NCI-H1436 treated with DMSO at 0.1 percent for 48 hours (cell line): Measurements from ENCODE around the gene BCL6B.
A peak's percentile ranks its signal among the peaks of the same experiment; 100 is the strongest.

Experiments
- DNase-seq: peaks from one replicate; lab custom pipeline; 2025; lab: John Stamatoyannopoulos, UW

BCL6B gene

GRCh38 chr17:7010523-7010922 lies 12.3 kb upstream of the BCL6B start:
- no peak for DNase-seq

DNA sequence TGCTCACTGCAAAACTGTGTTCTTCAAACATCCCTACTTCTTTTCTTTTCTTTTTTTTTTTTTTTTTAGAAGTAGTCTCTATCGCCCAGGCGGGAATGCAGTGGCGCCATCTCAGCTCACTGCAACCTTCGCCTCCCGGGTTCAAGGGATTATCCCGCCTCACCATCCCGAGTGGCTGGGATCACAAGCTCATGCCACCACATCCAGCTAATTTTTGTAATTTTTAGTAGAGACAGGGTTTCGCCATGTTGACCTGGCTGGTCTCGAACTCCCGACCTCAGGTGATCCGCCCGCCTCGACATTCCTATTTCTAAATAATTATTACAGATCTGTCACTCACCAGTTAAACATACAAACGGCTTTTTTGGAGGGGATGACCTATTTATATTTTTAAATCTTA lies 11.4 kb upstream of the BCL6B start:
- DNase-seq: no peak

- no peak for DNase-seq
Measured at GRCh38 chr17:7011942-7012254, 11.0 kb upstream of the BCL6B start.

GRCh38 chr17:7014261-7014994 lies 8.4 kb upstream of the BCL6B start:
- DNase-seq: peak; percentile 63

GRCh38 chr17:7014995-7015958 lies 7.6 kb upstream of the BCL6B start:
- DNase-seq: no peak

DNA sequence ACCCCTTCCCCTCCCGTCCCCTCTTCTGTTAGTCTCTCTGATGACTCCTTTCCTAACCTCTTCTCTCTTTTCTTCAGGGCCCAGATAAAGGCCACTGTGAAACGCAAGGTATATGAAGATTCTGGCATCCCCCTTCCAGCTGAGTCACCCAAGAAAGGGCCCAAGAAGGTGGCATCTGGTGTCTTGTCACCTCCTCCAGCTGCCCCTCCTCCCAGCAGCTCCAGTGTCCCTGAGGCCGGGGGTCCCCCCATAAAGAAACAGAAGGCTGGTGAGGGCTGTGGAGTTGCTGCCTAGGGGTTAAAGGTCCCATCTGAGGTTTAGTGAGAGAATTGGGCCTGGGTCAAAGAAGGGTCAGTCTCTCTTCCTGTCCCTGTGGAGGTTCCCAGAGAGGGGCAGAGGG lies 6.4 kb upstream of the BCL6B start:
- DNase-seq: no peak

GRCh38 chr17:7016886-7017826 lies 5.7 kb upstream of the BCL6B start:
- DNase-seq: no peak

DNA sequence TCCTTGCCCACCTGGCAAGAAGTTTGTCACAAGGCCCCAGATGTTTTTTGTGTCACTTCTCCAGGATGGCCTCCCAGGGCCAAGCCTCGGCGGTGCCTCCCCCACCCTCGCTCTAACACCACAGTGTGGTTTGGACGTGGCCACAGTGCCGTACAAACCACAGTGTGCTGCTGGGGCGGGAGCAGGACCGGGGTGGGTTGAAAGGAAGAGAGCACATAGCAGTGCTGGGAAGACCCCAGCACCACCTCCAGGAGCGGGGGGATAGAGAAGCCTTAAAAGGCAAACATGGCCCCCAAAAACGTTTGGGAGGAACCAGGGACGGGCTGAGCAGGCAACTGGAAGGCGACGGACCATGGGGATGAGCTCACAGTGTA lies 5.0 kb upstream of the BCL6B start:
- DNase-seq: no peak

GRCh38 chr17:7018331-7018964 lies 4.4 kb upstream of the BCL6B start:
- no peak for DNase-seq

GRCh38 chr17:7019367-7019766 lies 3.5 kb upstream of the BCL6B start:
- no peak for DNase-seq

GRCh38 chr17:7019839-7020519 lies 2.9 kb upstream of the BCL6B start:
- no peak for DNase-seq

GRCh38 chr17:7020894-7021664 lies 1.8 kb upstream of the BCL6B start:
- DNase-seq: no peak

- DNase-seq: no peak
Measured at GRCh38 chr17:7021993-7022778, 664 bp upstream of the BCL6B start.

- no peak for DNase-seq
Measured at GRCh38 chr17:7023576-7024401, 939 bp downstream of the BCL6B start.

GRCh38 chr17:7024402-7024785 lies 1.5 kb downstream of the BCL6B start:
- DNase-seq: no peak

GRCh38 chr17:7025245-7025644 lies 2.4 kb downstream of the BCL6B start:
- no peak for DNase-seq

DNA sequence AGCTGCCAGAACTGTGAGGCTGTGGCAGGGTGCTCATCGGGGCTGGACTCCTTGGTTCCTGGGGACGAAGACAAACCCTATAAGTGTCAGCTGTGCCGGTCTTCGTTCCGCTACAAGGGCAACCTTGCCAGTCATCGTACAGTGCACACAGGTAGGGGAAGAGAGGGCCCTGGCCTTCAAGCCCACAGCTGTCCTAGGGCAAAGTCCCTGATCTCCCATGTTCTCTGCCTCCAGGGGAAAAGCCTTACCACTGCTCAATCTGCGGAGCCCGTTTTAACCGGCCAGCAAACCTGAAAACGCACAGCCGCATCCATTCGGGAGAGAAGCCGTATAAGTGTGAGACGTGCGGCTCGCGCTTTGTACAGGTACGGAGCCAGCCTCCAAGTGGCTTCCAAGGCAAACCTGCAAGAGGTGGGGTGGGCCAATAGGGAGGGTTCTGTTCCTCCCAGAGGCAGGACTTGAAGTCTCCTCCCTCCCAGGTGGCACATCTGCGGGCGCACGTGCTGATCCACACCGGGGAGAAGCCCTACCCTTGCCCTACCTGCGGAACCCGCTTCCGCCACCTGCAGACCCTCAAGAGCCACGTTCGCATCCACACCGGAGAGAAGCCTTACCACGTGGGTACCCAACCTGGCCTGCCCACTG lies 3.7 kb downstream of the BCL6B start:
- DNase-seq: no peak

DNA sequence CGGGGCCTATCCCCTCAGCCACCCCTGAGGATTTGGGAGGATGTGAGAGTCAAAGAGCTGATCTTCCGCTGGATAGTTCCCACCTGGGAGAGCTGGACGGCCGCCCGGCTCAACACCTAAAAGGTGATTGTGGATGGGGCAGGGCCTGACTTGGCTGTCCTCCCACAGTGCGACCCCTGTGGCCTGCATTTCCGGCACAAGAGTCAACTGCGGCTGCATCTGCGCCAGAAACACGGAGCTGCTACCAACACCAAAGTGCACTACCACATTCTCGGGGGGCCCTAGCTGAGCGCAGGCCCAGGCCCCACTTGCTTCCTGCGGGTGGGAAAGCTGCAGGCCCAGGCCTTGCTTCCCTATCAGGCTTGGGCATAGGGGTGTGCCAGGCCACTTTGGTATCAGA lies 4.5 kb downstream of the BCL6B start:
- DNase-seq: no peak
